HEK293 (cell line): ENCODE results near the gene XAF1.

Experiments
- CTCF ChIA-PET: fragments of 350-600 bp; formaldehyde crosslinking; extraction: SDS; loops from one replicate; lab custom pipeline; 2021; ENCODE audit warnings: antibody characterized with exemption; lab: Yijun Ruan, JAX
- POLR2A ChIA-PET: fragments of 300-600 bp; formaldehyde crosslinking; extraction: SDS; loops from one replicate; lab custom pipeline; 2020; ENCODE audit warnings: antibody characterized with exemption, inconsistent platforms; lab: Yijun Ruan, JAX
- H3K27ac ChIP-seq: fragments of 200-500 bp; sonication (Bioruptor generic); 2 replicates; pipeline ENCODE4 v1.5.1; 2014; ENCODE audit warnings: low read depth, low read length, control low read depth, inconsistent platforms; ENCODE audit errors: extremely low read depth
- H3K36me3 ChIP-seq, 2 experiments: fragments of 200-500 bp in 1 of 2; sonication (Bioruptor generic) in 1 of 2; 1 replicate in 1 of 2; 2 replicates in 1 of 2; pipeline ENCODE4 v1.5.1; 2014 to 2017; ENCODE audit warnings: inconsistent platforms in 2 of 2, low read length in 2 of 2; ENCODE audit not compliant: control insufficient read depth in 2 of 2, insufficient read depth in 1 of 2
- H3K4me1 ChIP-seq: fragments of 200-500 bp; sonication (Bioruptor generic); 2 replicates; pipeline ENCODE4 v1.5.1; 2014; ENCODE audit warnings: mild to moderate bottlenecking, low read length, inconsistent platforms; ENCODE audit not compliant: control insufficient read depth, insufficient read depth
- H3K4me3 ChIP-seq: 2 replicates; pipeline ENCODE4 v1.5.1; 2011; ENCODE audit warnings: low read depth, mild to moderate bottlenecking, control low read depth, low read length, moderate library complexity
- H3K9me3 ChIP-seq: fragments of 200-500 bp; sonication (Bioruptor generic); 2 replicates; pipeline ENCODE4 v1.5.1; 2014; ENCODE audit warnings: low read depth, low read length, inconsistent platforms; ENCODE audit not compliant: control insufficient read depth, insufficient read depth
- GLIS2 ChIP-seq: fragments of 450-650 bp; formaldehyde crosslinking; IDR thresholded peaks from 2 replicates; pipeline ENCODE4 v1.5.1; 2016; ENCODE audit warnings: missing biosample characterization, missing genetic modification characterization
- MEIS1 ChIP-seq: sonication (generic); formaldehyde crosslinking; IDR thresholded peaks from 2 replicates; pipeline ENCODE4 v1.8.1; 2022; ENCODE audit warnings: missing genetic modification reagents, mild to moderate bottlenecking, borderline replicate concordance
- MYNN ChIP-seq: fragments of 450-650 bp; formaldehyde crosslinking; IDR thresholded peaks from 2 replicates; pipeline ENCODE4 v1.5.1; 2016; ENCODE audit warnings: missing biosample characterization, missing genetic modification characterization, borderline replicate concordance
- SETDB1 ChIP-seq: IDR thresholded peaks from one replicate; pipeline ENCODE4 v1.6.1; 2017; ENCODE audit warnings: mild to moderate bottlenecking, low read length, moderate library complexity, mixed read lengths; ENCODE audit not compliant: insufficient read length
- YY2 ChIP-seq: fragments of 450-650 bp; formaldehyde crosslinking; IDR thresholded peaks from 2 replicates; pipeline ENCODE4 v1.5.1; 2016; ENCODE audit warnings: missing biosample characterization, missing genetic modification characterization
- ZBTB11 ChIP-seq: fragments of 450-650 bp; formaldehyde crosslinking; conservative IDR thresholded peaks from 2 replicates; pipeline ENCODE4 v1.5.1; 2016; ENCODE audit warnings: low read depth, missing biosample characterization, missing genetic modification characterization
- ZBTB44 ChIP-seq: fragments of 450-650 bp; IDR thresholded peaks from 2 replicates; pipeline ENCODE4 v1.5.1; 2018; ENCODE audit warnings: missing biosample characterization, mild to moderate bottlenecking, missing genetic modification characterization
- ZBTB48 ChIP-seq: fragments of 450-650 bp; formaldehyde crosslinking; IDR thresholded peaks from 2 replicates; pipeline ENCODE4 v1.5.1; 2016; ENCODE audit warnings: missing biosample characterization, missing genetic modification characterization
- ZBTB8A ChIP-seq: fragments of 450-650 bp; formaldehyde crosslinking; IDR thresholded peaks from 2 replicates; pipeline ENCODE4 v1.5.1; 2016; ENCODE audit warnings: missing biosample characterization, missing genetic modification characterization
- ZFHX2 ChIP-seq: fragments of 450-650 bp; formaldehyde crosslinking; conservative IDR thresholded peaks from 2 replicates; pipeline ENCODE4 v1.5.1; 2016; ENCODE audit warnings: missing biosample characterization, missing genetic modification characterization
- ZNF174 ChIP-seq: fragments of 450-650 bp; formaldehyde crosslinking; IDR thresholded peaks from 2 replicates; pipeline ENCODE4 v1.5.0; 2017; ENCODE audit warnings: missing biosample characterization, mild to moderate bottlenecking, missing genetic modification characterization
- ZNF184 ChIP-seq: fragments of 450-650 bp; IDR thresholded peaks from 2 replicates; pipeline ENCODE4 v1.5.1; 2018; ENCODE audit warnings: missing biosample characterization, mild to moderate bottlenecking, missing genetic modification characterization
- ZNF211 ChIP-seq: fragments of 450-650 bp; formaldehyde crosslinking; IDR thresholded peaks from 2 replicates; pipeline ENCODE4 v1.5.1; 2016; ENCODE audit warnings: low read depth, missing biosample characterization, missing genetic modification characterization
- ZNF214 ChIP-seq: fragments of 450-650 bp; formaldehyde crosslinking; IDR thresholded peaks from 2 replicates; pipeline ENCODE4 v1.5.1; 2017; ENCODE audit warnings: missing biosample characterization, mild to moderate bottlenecking, missing genetic modification characterization, borderline replicate concordance
- ZNF280D ChIP-seq: fragments of 450-650 bp; formaldehyde crosslinking; IDR thresholded peaks from 2 replicates; pipeline ENCODE4 v1.5.1; 2016; ENCODE audit warnings: missing biosample characterization, missing genetic modification characterization
- ZNF514 ChIP-seq: fragments of 450-650 bp; formaldehyde crosslinking; IDR thresholded peaks from 2 replicates; pipeline ENCODE4 v1.5.1; 2016; ENCODE audit warnings: missing biosample characterization, missing genetic modification characterization
- ZNF621 ChIP-seq: fragments of 450-650 bp; formaldehyde crosslinking; IDR thresholded peaks from 2 replicates; pipeline ENCODE4 v1.5.1; 2017; ENCODE audit warnings: missing biosample characterization, missing genetic modification characterization
- ZNF768 ChIP-seq: fragments of 450-650 bp; formaldehyde crosslinking; IDR thresholded peaks from 2 replicates; pipeline ENCODE4 v1.5.1; 2018; ENCODE audit warnings: missing biosample characterization, mild to moderate bottlenecking, missing genetic modification characterization
- ZNF777 ChIP-seq: fragments of 450-650 bp; formaldehyde crosslinking; IDR thresholded peaks from 2 replicates; pipeline ENCODE4 v1.5.1; 2017; ENCODE audit warnings: missing biosample characterization, missing genetic modification characterization, borderline replicate concordance
- TF ChIP-seq, protein P1 (sequence below): fragments of 450-650 bp; formaldehyde crosslinking; IDR thresholded peaks from 2 replicates; pipeline ENCODE4; 2016; ENCODE audit warnings: missing biosample characterization, missing genetic modification characterization
- TF ChIP-seq, protein P2 (sequence below): fragments of 450-650 bp; formaldehyde crosslinking; IDR thresholded peaks from 2 replicates; pipeline ENCODE4 v1.5.1; 2016; ENCODE audit warnings: missing biosample characterization, missing genetic modification characterization

XAF1 gene

GRCh38 chr17:6793748-6794493 is 38.1 kb downstream of the XAF1 start:
- no peaks in the 10 kb centered on the region for H3K4me1 ChIP-seq
- ChIA-PET POLR2A (no interaction called here), CTCF (interaction anchor here (1.2 kb wide), 1 partner anchor 210 kb away, joined by 4 read pairs; no protein-coding TSS in a partner anchor)

GRCh38 chr17:6796017-6796886 is 40.4 kb downstream of the XAF1 start:
- Histone ChIP-seq H3K36me3 (no peaks in the 10 kb centered on the region), H3K4me1 (no peaks in the 10 kb centered on the region), H3K4me3 (no peak overlapping the region), H3K9me3 (no peaks in the 10 kb centered on the region), H3K27ac (no peak overlapping the region)
- ChIA-PET POLR2A (no interaction called here), CTCF (interaction anchor here (0.6 to 1.4 kb wide), 2 partner anchors 57 to 1477 kb away, joined by 3 read pairs; no protein-coding TSS in a partner anchor)
- TF ChIP-seq ZNF184 (tag by site-specific recombination) (no peak), ZFHX2 (tag by site-specific recombination) (no peak), GLIS2 (tag by site-specific recombination) (no peak), ZBTB44 (tag by site-specific recombination) (no peak), ZBTB8A (no peak), ZNF174 (tag by site-specific recombination) (no peak), ZNF777 (tag by site-specific recombination) (no peak), SETDB1 (no peak), MYNN (tag by site-specific recombination) (no peak), ZBTB11 (no peak), ZNF280D (no peak), MEIS1 (CRISPR knock-in tag) (no peak), ZNF621 (tag by site-specific recombination) (no peak), ZNF514 (tag by site-specific recombination) (no peak), ZNF211 (no peak), YY2 (tag by site-specific recombination) (no peak), ZBTB48 (tag by site-specific recombination) (no peak)
- TF ChIP-seq, protein P1, sequence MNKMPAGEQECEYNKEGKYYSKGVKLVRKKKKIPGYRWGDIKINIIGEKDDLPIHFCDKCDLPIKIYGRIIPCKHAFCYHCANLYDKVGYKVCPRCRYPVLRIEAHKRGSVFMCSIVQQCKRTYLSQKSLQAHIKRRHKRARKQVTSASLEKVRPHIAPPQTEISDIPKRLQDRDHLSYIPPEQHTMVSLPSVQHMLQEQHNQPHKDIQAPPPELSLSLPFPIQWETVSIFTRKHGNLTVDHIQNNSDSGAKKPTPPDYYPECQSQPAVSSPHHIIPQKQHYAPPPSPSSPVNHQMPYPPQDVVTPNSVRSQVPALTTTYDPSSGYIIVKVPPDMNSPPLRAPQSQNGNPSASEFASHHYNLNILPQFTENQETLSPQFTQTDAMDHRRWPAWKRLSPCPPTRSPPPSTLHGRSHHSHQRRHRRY (tag by site-specific recombination) = no peak
- TF ChIP-seq, protein P2, sequence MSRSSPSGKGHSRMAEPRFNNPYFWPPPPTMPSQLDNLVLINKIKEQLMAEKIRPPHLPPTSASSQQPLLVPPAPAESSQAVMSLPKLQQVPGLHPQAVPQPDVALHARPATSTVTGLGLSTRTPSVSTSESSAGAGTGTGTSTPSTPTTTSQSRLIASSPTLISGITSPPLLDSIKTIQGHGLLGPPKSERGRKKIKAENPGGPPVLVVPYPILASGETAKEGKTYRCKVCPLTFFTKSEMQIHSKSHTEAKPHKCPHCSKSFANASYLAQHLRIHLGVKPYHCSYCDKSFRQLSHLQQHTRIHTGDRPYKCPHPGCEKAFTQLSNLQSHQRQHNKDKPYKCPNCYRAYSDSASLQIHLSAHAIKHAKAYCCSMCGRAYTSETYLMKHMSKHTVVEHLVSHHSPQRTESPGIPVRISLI = no peak

More at GRCh38 chr17:6793748-6794493, 38.1 kb downstream of the XAF1 start:
- Histone ChIP-seq H3K27ac (no peak overlapping the region), H3K36me3 (no peaks in the 10 kb centered on the region)
- TF ChIP-seq ZNF768 = 0 out of 2 replicates have a peak, but pooled peaks have one; percentile 16
- no peak for TF ChIP-seq ZNF214
- TF ChIP-seq, all 188 proteins: peak for 1
- H3K9me3 ChIP-seq = no peaks in the 10 kb centered on the region
- no peak overlapping the region for H3K4me3 ChIP-seq
